ENCODE data around the gene ADGRL2.

DNA sequence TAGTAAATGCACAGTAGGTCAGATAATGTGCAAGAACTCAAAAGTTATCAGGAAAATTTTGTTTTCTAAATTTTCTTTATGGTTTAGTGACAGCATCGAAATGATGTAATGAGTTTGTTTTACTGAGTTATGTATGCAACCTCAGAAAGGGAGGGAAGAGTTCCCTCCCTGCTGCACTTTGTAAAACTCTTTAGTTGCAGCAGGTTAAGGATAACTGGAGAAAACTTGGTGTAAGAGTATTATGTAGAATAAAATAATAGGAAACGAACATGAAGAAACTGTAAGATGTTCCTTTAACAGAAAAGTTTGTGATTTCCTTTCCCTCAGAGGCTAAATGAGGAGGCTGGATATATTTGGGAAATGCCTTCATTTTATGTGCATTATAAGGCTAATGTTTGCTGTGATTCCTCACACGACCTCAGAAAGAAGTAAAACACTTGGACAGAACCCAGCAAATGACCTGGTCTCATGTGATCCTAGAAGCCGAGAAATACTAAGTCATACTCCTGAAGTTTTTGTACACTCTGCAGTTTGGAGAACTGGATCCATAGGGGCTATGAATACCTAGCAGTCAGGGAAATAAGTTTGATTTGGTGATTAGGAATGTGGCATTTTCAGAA lies 35.4 kb downstream of the ADGRL2 start:
- TF ChIP-seq CTCF (IDR thresholded peaks at IDR 0.05) (no peak), POLR2A (IDR thresholded peaks at IDR 0.05) (no peak)
